ENCODE measurements around the gene FMN1. TPM values are rescaled to one million over a fixed set of nuclear protein-coding genes. Genes with fewer than 3 reads are reported as not detected.

The FMN1 gene
- total and polyA plus RNA-seq, 2 of the 8 experiments (the other 6 are each of a cell fraction or from before 2014, with no cell fraction given) = 0.27 to 3.7 TPM

DNA sequence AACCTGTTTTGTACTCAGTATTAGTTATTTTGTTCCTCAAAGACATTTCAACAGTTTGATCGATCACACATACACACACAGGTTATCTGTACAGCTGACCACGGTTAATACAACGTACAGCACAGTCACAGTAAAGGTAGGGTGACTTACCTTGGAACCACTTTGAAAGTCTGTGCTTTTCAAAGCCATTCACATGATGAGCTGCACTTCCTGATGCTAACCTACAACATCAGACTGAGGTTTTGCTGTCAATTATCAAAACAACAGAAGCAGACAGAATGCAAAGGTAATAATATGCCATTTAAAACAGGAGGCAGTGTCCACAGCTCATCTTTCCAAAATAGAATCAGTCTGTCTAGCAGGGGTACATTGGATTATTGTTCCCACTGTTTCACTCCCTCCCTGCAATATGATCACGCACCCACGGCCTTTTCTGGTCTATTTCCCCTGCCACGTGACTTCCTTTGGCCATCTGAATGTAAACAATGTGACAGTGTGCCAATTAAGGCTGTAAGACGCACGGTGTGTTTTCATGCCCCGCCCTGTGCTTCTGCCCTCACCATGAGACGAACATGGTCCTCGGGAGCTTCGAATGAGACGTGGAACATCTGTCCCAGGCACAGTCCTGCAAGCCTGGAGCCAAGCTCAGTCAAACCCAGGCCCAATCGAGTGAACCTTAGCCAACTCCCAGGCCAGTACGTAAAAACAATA, 102.4 kb downstream of the FMN1 start:
- no peaks in the 10 kb centered on the region for H3K4me1 ChIP-seq (replicated peaks in 1 of 4; ENCODE audit: control insufficient read depth in 3 of 4, insufficient read depth in 4 of 4, low read length in 3 of 4)
- no peak overlapping the region for H3K56ac ChIP-seq (replicated peaks; ENCODE audit: insufficient read length, low read depth, low read length)
- ChIA-PET CTCF (ENCODE audit: partially characterized antibody) (interaction anchor here (0.7 to 14.4 kb wide), 4 partner anchors 13 to 96 kb away, joined by 3 to 161 read pairs (median 4); no protein-coding TSS in a partner anchor), POLR2A (ENCODE audit: partially characterized antibody) (interaction anchor here (1.1 kb wide), 1 partner anchor 11 kb away, joined by 4 read pairs; no protein-coding TSS in a partner anchor)
- no peaks in the 10 kb centered on the region for H4K20me1 ChIP-seq (replicated peaks in 1 of 2; ENCODE audit: control insufficient read depth in 1 of 2, insufficient read depth in 2 of 2, low read length in 2 of 2)
- no peak overlapping the region for H3K27ac ChIP-seq (ENCODE audit: low read depth, low read length)
- no peaks in the 10 kb centered on the region for H3K79me2 ChIP-seq (ENCODE audit: control insufficient read depth in 1 of 2, insufficient read depth in 2 of 2, low read length in 2 of 2)
- no peaks in the 10 kb centered on the region for H3K9me3 ChIP-seq (ENCODE audit: insufficient read depth in 2 of 2, low read depth in 1 of 2, low read length in 1 of 2)
- no peak overlapping the region for H2BK20ac ChIP-seq (ENCODE audit: low read length)
- H3K4me3 ChIP-seq (ENCODE audit: extremely low read depth in 1 of 4, insufficient read depth in 2 of 4, low read depth in 3 of 4, low read length in 4 of 4) = no peak overlapping the region
- FAIRE-seq (no peak), DNase-seq (ENCODE audit: low read depth in 1 of 2, low spot score in 2 of 2) (no peak)
- no peak overlapping the region for H4K91ac ChIP-seq (replicated peaks; ENCODE audit: insufficient read length, low read length)
- H2BK120ac ChIP-seq (replicated peaks; ENCODE audit: low read depth, low read length) = no peak overlapping the region
- H3K23ac ChIP-seq (ENCODE audit: insufficient read length) = no peak overlapping the region
- no peak overlapping the region for H2BK12ac ChIP-seq (ENCODE audit: low read depth, low read length)
- H3K36me3 ChIP-seq (ENCODE audit: control insufficient read depth in 2 of 4, insufficient read depth in 4 of 4, low read length in 3 of 4) = no peaks in the 10 kb centered on the region
- no peak overlapping the region for H3K14ac ChIP-seq (ENCODE audit: insufficient read length)
- H3K79me1 ChIP-seq (ENCODE audit: low read depth, low read length) = no peaks in the 10 kb centered on the region
- H3K9ac ChIP-seq (replicated peaks in 1 of 4; ENCODE audit: extremely low read depth in 1 of 4, low read depth in 3 of 4, low read length in 3 of 4) = no peak overlapping the region
- no peaks in the 10 kb centered on the region for H3K27me3 ChIP-seq (replicated peaks in 1 of 4; ENCODE audit: control insufficient read depth in 3 of 4, extremely low read depth in 1 of 4, insufficient read depth in 3 of 4, low read length in 3 of 4)
- no peak overlapping the region for H3K4me2 ChIP-seq (ENCODE audit: insufficient read depth in 1 of 2, low read depth in 2 of 2, low read length in 2 of 2)
- H4K5ac ChIP-seq (ENCODE audit: insufficient read length, low read depth, low read length) = no peak overlapping the region
- H2BK15ac ChIP-seq (ENCODE audit: low read length) = no peak overlapping the region
- no peak overlapping the region for H2BK5ac ChIP-seq (ENCODE audit: low read depth, low read length)
- H3K18ac ChIP-seq (ENCODE audit: extremely low read depth, low read length) = no peak overlapping the region
- no peaks in the 10 kb centered on the region; the same call in 1 of the 2 replicates for H3K23me2 ChIP-seq (ENCODE audit: low read depth, low read length)
- H2AK5ac ChIP-seq (ENCODE audit: low read depth, low read length) = no peak overlapping the region
- WGBS, 2 experiments (ENCODE audit: extremely low coverage in 1 of 2, insufficient coverage in 1 of 2, insufficient read length in 1 of 2, insufficient replicate concordance in 2 of 2, low coverage in 1 of 2, low lambda C conversion rate in 2 of 2, missing lambda C conversion rate in 1 of 2) = 89% methylated on average over 15 of the region's 15 CpGs; no CpG with 5 or more reads in 1 of the 2 experiments
- no peak overlapping the region for H3K4ac ChIP-seq (replicated peaks; ENCODE audit: insufficient read length, low read depth, low read length)
- H2AFZ ChIP-seq (ENCODE audit: low read length) = no peak overlapping the region
- H4K8ac ChIP-seq (ENCODE audit: extremely low read depth, insufficient read depth, low read length) = no peak overlapping the region
- TF ChIP-seq KDM4A (IDR thresholded peaks at IDR 0.05; ENCODE audit: low read depth, low read length, severe bottlenecking) = no peak
- no peak for TF ChIP-seq TCF12 (IDR thresholded peaks at IDR 0.05; ENCODE audit: low read depth, low read length)
- TF ChIP-seq SAP30 (IDR thresholded peaks at IDR 0.05; ENCODE audit: insufficient read depth, insufficient replicate concordance, low read length) = no peak
- no peak for TF ChIP-seq CBX8 (IDR thresholded peaks at IDR 0.05; ENCODE audit: borderline replicate concordance, low read depth, low read length)
- TF ChIP-seq, protein P1, sequence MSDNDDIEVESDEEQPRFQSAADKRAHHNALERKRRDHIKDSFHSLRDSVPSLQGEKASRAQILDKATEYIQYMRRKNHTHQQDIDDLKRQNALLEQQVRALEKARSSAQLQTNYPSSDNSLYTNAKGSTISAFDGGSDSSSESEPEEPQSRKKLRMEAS (IDR thresholded peaks at IDR 0.05) = no peak
- no peak for TF ChIP-seq SIRT6 (IDR thresholded peaks at IDR 0.05; ENCODE audit: low read length)
- no peak for TF ChIP-seq POLR2AphosphoS5 (IDR thresholded peaks at IDR 0.05; ENCODE audit: low read depth, low read length)
